ENCODE results near the gene LAMC2.
"Not testable (repeated sequence)": the region's sequence is repeated elsewhere in the genome, so short reads cannot be mapped to it uniquely, and the experiment has no call there.

Gene LAMC2

GRCh38 chr1:183263886-183264602 lies 78.0 kb downstream of the LAMC2 start:
- no peak for DNase-seq (ENCODE audit: low spot score)

GRCh38 chr1:183267646-183268431 lies 81.8 kb downstream of the LAMC2 start:
- DNase-seq (ENCODE audit: low spot score), result peak; percentile 85

- peak; percentile 84 for DNase-seq (ENCODE audit: low spot score)
These were observed 84.6 kb downstream of the LAMC2 start for GRCh38 chr1:183270541-183271141.

- DNase-seq (ENCODE audit: low spot score), result peak; percentile 88
These were observed 86.4 kb downstream of the LAMC2 start for GRCh38 chr1:183272390-183272848.

- peak; percentile 59 for DNase-seq (ENCODE audit: low spot score)
These were observed 87.2 kb downstream of the LAMC2 start for GRCh38 chr1:183273300-183273699.

- not testable (repeated sequence) for DNase-seq (ENCODE audit: low spot score)
These were observed 87.9 kb downstream of the LAMC2 start for GRCh38 chr1:183273984-183274383.

- DNase-seq (ENCODE audit: low spot score), result no peak
These were observed 88.8 kb downstream of the LAMC2 start for GRCh38 chr1:183274836-183275235.

- DNase-seq (ENCODE audit: low spot score), result no peak
These were observed 89.3 kb downstream of the LAMC2 start for GRCh38 chr1:183275322-183275721.

GRCh38 chr1:183276386-183277080 lies 90.5 kb downstream of the LAMC2 start:
- no peak for DNase-seq (ENCODE audit: low spot score)

GRCh38 chr1:183277821-183278738 lies 92.0 kb downstream of the LAMC2 start:
- peak; percentile 32 for DNase-seq (ENCODE audit: low spot score)

GRCh38 chr1:183278739-183279591 lies 92.9 kb downstream of the LAMC2 start:
- peak; percentile 75 for DNase-seq (ENCODE audit: low spot score)

- peak; percentile 55 for DNase-seq (ENCODE audit: low spot score)
These were observed 93.8 kb downstream of the LAMC2 start for GRCh38 chr1:183279835-183280234.

GRCh38 chr1:183281039-183281438 lies 95.0 kb downstream of the LAMC2 start:
- peak; percentile 51 for DNase-seq (ENCODE audit: low spot score)

GRCh38 chr1:183281553-183282091 lies 95.6 kb downstream of the LAMC2 start:
- DNase-seq (ENCODE audit: low spot score), result peak; percentile 88

GRCh38 chr1:183282101-183282855 lies 96.2 kb downstream of the LAMC2 start:
- DNase-seq (ENCODE audit: low spot score), result no peak

GRCh38 chr1:183283286-183283685 lies 97.2 kb downstream of the LAMC2 start:
- DNase-seq (ENCODE audit: low spot score), result no peak

GRCh38 chr1:183284086-183284485 lies 98.0 kb downstream of the LAMC2 start:
- DNase-seq (ENCODE audit: low spot score), result no peak

GRCh38 chr1:183285256-183285655 lies 99.2 kb downstream of the LAMC2 start:
- DNase-seq (ENCODE audit: low spot score), result no peak

GRCh38 chr1:183285746-183286145 lies 99.7 kb downstream of the LAMC2 start:
- no peak for DNase-seq (ENCODE audit: low spot score)
